SK-N-SH (cell line): Measurements from ENCODE around the gene DCUN1D2. TPM values are rescaled to one million over a fixed set of nuclear protein-coding genes. Genes with fewer than 3 reads are reported as not detected.

ENCODE experiments used
- CTCF ChIA-PET: fragments of 300-600, 350-600 bp; formaldehyde crosslinking; extraction: SDS; loops from one replicate; lab custom pipeline; 2021; lab: Yijun Ruan, JAX
- POLR2A ChIA-PET: fragments of 350-600 bp; sonication (Branson Sonifier 250); formaldehyde crosslinking; extraction: SDS; loops from one replicate; lab custom pipeline; 2020; ENCODE audit warnings: antibody characterized with exemption, inconsistent platforms; lab: Yijun Ruan, JAX
- DNase-seq: peaks from one replicate; pipeline ENCODE4 v3.0.0; 2012
- H2AFZ ChIP-seq: fragments of 200-600 bp; sonication (generic); 2 replicates; pipeline ENCODE4 v1.8.1; 2016; ENCODE audit warnings: antibody characterized with exemption, mild to moderate bottlenecking, low read depth
- H3F3A ChIP-seq: fragments of 200-600 bp; sonication (generic); replicated peaks from 2 replicates; pipeline ENCODE3; 2016; ENCODE audit warnings: antibody characterized with exemption, mild to moderate bottlenecking; ENCODE audit not compliant: insufficient read depth
- H3K27ac ChIP-seq, 2 experiments: fragments of 200-500 bp in 1 of 2; fragments of 200-600 bp in 1 of 2; sonication (Bioruptor generic) in 1 of 2; sonication (generic), shearing (Covaris generic) in 1 of 2; 2 replicates each; pipeline versions ENCODE4 v1.5.1 to v1.6.1; 2014 to 2016; ENCODE audit warnings: low read depth in 2 of 2, inconsistent platforms in 1 of 2, low read length in 1 of 2, mild to moderate bottlenecking in 1 of 2, mixed read lengths in 1 of 2
- H3K27me3 ChIP-seq: fragments of 200-600 bp; sonication (generic), shearing (Covaris generic); 2 replicates; pipeline ENCODE4 v1.6.1; 2016; ENCODE audit warnings: mixed run types; ENCODE audit not compliant: insufficient read depth
- H3K36me3 ChIP-seq, 2 experiments: fragments of 200-500 bp in 1 of 2; fragments of 200-600 bp in 1 of 2; sonication (Bioruptor generic) in 1 of 2; sonication (generic) in 1 of 2; replicated peaks in 1 of 2; 2 replicates each; pipeline versions ENCODE3 to v1.5.1; 2014 to 2016; ENCODE audit warnings: low read length in 1 of 2, mild to moderate bottlenecking in 1 of 2; ENCODE audit not compliant: insufficient read depth in 2 of 2, control insufficient read depth in 1 of 2
- H3K4me1 ChIP-seq, 2 experiments: fragments of 200-500 bp in 1 of 2; fragments of 200-600 bp in 1 of 2; sonication (Bioruptor generic) in 1 of 2; sonication (generic), shearing (Covaris generic) in 1 of 2; 2 replicates each; pipeline versions ENCODE4 v1.5.1 to v1.6.1; 2014 to 2016; ENCODE audit warnings: low read depth in 1 of 2, low read length in 1 of 2, mixed run types in 1 of 2; ENCODE audit not compliant: insufficient read depth in 2 of 2, control insufficient read depth in 1 of 2
- H3K4me2 ChIP-seq: fragments of 200-600 bp; sonication (generic), shearing (Covaris generic); 2 replicates; pipeline ENCODE4 v1.6.1; 2017; ENCODE audit warnings: mixed run types
- H3K4me3 ChIP-seq, 2 experiments: fragments of 200-500 bp in 1 of 2; fragments of 200-600 bp in 1 of 2; sonication (Bioruptor generic) in 1 of 2; sonication (generic), shearing (Covaris generic) in 1 of 2; 2 replicates each; pipeline versions ENCODE4 v1.5.1 to v1.8.1; 2014 to 2016; ENCODE audit warnings: low read depth in 2 of 2, inconsistent platforms in 1 of 2, low read length in 1 of 2, mild to moderate bottlenecking in 1 of 2, mixed read lengths in 1 of 2, moderate library complexity in 1 of 2
- H3K79me2 ChIP-seq: fragments of 200-600 bp; sonication (generic); 2 replicates; pipeline ENCODE4 v1.8.1; 2017; ENCODE audit warnings: mild to moderate bottlenecking; ENCODE audit not compliant: insufficient read depth
- H3K9ac ChIP-seq: fragments of 200-600 bp; sonication (generic); 2 replicates; pipeline ENCODE4 v1.6.1; 2017; ENCODE audit warnings: mixed run types
- H3K9me2 ChIP-seq: fragments of 200-600 bp; sonication (generic); 2 replicates; pipeline ENCODE4 v1.6.1; 2017; ENCODE audit warnings: mixed run types
- H3K9me3 ChIP-seq: fragments of 200-600 bp; sonication (generic); 2 replicates; pipeline ENCODE4 v1.6.1; 2017; ENCODE audit warnings: mixed run types, mild to moderate bottlenecking, moderate library complexity
- H4K20me1 ChIP-seq: fragments of 200-600 bp; sonication (generic); 2 replicates; pipeline ENCODE4 v1.6.1; 2017; ENCODE audit warnings: mild to moderate bottlenecking, mixed run types; ENCODE audit not compliant: insufficient read depth
- EZH2phosphoT487 ChIP-seq: fragments of 200-600 bp; sonication (generic); IDR thresholded peaks from 2 replicates; pipeline ENCODE4 v1.6.1; 2017; ENCODE audit warnings: low read depth, mixed run types, mild to moderate bottlenecking, antibody characterized with exemption, moderate library complexity, borderline replicate concordance
- FOSL2 ChIP-seq: IDR thresholded peaks from 2 replicates; pipeline ENCODE4 v1.4.0; 2012; ENCODE audit warnings: low read depth, mild to moderate bottlenecking, moderate library complexity, borderline replicate concordance
- FOXM1 ChIP-seq: IDR thresholded peaks from 2 replicates; pipeline ENCODE4 v1.4.0; 2012; ENCODE audit warnings: low read depth, mild to moderate bottlenecking
- GATA2 ChIP-seq: sonication (generic); formaldehyde crosslinking; IDR thresholded peaks from 2 replicates; pipeline ENCODE4 v1.5.0; 2020; ENCODE audit warnings: mild to moderate bottlenecking, missing genetic modification reagents
- JUND ChIP-seq: IDR thresholded peaks from 2 replicates; pipeline ENCODE4 v1.4.0; 2012
- MXI1 ChIP-seq: IDR thresholded peaks from 2 replicates; pipeline ENCODE4 v1.6.1; 2012; ENCODE audit warnings: mild to moderate bottlenecking, low read depth, low read length, improper control_type of control experiment
- NFIC ChIP-seq: IDR thresholded peaks from 2 replicates; pipeline ENCODE4 v1.4.0; 2012; ENCODE audit warnings: borderline replicate concordance
- NRF1 ChIP-seq: IDR thresholded peaks from 2 replicates; pipeline ENCODE4 v1.6.1; 2012; ENCODE audit warnings: low read depth, mild to moderate bottlenecking, low read length
- POLR2AphosphoS5 ChIP-seq: IDR thresholded peaks from 2 replicates; pipeline ENCODE4 v1.6.1; 2012; ENCODE audit warnings: low read depth, low read length
- RCOR1 ChIP-seq: fragments of 150-350 bp; IDR thresholded peaks from 2 replicates; pipeline ENCODE4 v1.6.1; 2017; ENCODE audit warnings: antibody characterized with exemption, low read length
- SIN3A ChIP-seq: IDR thresholded peaks from 2 replicates; pipeline ENCODE4 v1.6.1; 2012; ENCODE audit warnings: low read depth, mild to moderate bottlenecking, low read length, moderate library complexity, borderline replicate concordance
- TCF12 ChIP-seq: IDR thresholded peaks from 2 replicates; pipeline ENCODE4 v1.4.0; 2012
- YY1 ChIP-seq: IDR thresholded peaks from 2 replicates; pipeline ENCODE4 v1.4.0; 2012; ENCODE audit warnings: low read depth, mild to moderate bottlenecking
- WGBS: methylation state at CpG from one replicate; pipeline ENCODE4 v1.1.6; 2017; ENCODE audit warnings: low lambda C conversion rate; 5-methylcytosine and 5-hydroxymethylcytosine counted together
- polyA plus RNA-seq, 3 experiments: library from polyadenylated mRNA; depleted of rRNA; stranded (reverse); fragments of >200 nt; gene quantifications; 2 replicates each; pipeline ENCODE4 v1.2.3, GENCODE V29; 2012
- TF ChIP-seq, protein P1 (sequence below): fragments of 200-600 bp; sonication (generic); IDR thresholded peaks from 2 replicates; pipeline ENCODE4 v1.6.1; 2017; ENCODE audit warnings: antibody characterized with exemption, mild to moderate bottlenecking, moderate library complexity
- TF ChIP-seq, protein P2 (sequence below): IDR thresholded peaks from 2 replicates; pipeline ENCODE4 v1.4.0; 2012; ENCODE audit warnings: low read depth, borderline replicate concordance
- TF ChIP-seq, protein P3 (sequence below): IDR thresholded peaks from 2 replicates; pipeline ENCODE4 v1.4.0; 2012; ENCODE audit warnings: low read depth, borderline replicate concordance
- TF ChIP-seq, protein P4 (sequence below): fragments of 150-350 bp; IDR thresholded peaks from 2 replicates; pipeline ENCODE4 v1.6.1; 2017; ENCODE audit warnings: antibody characterized with exemption, low read length, low read depth, borderline replicate concordance

Gene DCUN1D2
- polyA plus RNA-seq, 1 of the 3 experiments (the other 2 are of a cell fraction), result 11.0 TPM

DNA sequence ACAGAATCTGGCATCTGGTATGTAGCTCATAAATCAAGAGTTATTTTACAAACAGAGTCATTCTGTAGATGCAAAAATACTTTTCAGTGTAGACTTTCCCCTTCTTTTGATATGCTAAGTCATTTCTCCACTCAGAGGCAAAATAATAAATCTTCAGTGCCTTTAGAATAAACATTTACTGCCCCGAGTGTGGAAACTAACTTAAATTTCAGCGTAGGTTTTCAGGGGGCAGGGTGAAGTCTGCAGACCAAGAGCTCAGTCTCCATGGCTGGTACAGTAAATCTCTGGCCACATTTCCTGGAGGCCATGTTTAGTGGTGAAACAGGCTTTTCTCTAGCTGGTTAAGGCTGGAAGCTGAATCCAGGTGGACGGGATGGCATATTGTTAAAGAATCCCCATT, 24.1 kb downstream of the DCUN1D2 start:
- H3K9ac ChIP-seq, result no peak overlapping the region
- TF ChIP-seq FOXM1, result no peak
- TF ChIP-seq FOSL2, result no peak
- TF ChIP-seq, protein P1, sequence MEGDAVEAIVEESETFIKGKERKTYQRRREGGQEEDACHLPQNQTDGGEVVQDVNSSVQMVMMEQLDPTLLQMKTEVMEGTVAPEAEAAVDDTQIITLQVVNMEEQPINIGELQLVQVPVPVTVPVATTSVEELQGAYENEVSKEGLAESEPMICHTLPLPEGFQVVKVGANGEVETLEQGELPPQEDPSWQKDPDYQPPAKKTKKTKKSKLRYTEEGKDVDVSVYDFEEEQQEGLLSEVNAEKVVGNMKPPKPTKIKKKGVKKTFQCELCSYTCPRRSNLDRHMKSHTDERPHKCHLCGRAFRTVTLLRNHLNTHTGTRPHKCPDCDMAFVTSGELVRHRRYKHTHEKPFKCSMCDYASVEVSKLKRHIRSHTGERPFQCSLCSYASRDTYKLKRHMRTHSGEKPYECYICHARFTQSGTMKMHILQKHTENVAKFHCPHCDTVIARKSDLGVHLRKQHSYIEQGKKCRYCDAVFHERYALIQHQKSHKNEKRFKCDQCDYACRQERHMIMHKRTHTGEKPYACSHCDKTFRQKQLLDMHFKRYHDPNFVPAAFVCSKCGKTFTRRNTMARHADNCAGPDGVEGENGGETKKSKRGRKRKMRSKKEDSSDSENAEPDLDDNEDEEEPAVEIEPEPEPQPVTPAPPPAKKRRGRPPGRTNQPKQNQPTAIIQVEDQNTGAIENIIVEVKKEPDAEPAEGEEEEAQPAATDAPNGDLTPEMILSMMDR, result no peak
- TF ChIP-seq RCOR1, result no peak
- no peak for TF ChIP-seq MXI1
- TF ChIP-seq JUND, result no peak
- no peak for TF ChIP-seq EZH2phosphoT487
- TF ChIP-seq GATA2 (CRISPR knock-in tag), result no peak
- TF ChIP-seq SIN3A, result no peak
- no peak for TF ChIP-seq YY1
- TF ChIP-seq, protein P2, sequence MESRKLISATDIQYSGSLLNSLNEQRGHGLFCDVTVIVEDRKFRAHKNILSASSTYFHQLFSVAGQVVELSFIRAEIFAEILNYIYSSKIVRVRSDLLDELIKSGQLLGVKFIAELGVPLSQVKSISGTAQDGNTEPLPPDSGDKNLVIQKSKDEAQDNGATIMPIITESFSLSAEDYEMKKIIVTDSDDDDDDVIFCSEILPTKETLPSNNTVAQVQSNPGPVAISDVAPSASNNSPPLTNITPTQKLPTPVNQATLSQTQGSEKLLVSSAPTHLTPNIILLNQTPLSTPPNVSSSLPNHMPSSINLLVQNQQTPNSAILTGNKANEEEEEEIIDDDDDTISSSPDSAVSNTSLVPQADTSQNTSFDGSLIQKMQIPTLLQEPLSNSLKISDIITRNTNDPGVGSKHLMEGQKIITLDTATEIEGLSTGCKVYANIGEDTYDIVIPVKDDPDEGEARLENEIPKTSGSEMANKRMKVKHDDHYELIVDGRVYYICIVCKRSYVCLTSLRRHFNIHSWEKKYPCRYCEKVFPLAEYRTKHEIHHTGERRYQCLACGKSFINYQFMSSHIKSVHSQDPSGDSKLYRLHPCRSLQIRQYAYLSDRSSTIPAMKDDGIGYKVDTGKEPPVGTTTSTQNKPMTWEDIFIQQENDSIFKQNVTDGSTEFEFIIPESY, result no peak
- TF ChIP-seq NFIC, result no peak
- TF ChIP-seq NRF1, result no peak
- TF ChIP-seq POLR2AphosphoS5, result no peak
- TF ChIP-seq, protein P3, sequence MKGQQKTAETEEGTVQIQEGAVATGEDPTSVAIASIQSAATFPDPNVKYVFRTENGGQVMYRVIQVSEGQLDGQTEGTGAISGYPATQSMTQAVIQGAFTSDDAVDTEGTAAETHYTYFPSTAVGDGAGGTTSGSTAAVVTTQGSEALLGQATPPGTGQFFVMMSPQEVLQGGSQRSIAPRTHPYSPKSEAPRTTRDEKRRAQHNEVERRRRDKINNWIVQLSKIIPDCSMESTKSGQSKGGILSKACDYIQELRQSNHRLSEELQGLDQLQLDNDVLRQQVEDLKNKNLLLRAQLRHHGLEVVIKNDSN, result no peak
- TF ChIP-seq, protein P4, sequence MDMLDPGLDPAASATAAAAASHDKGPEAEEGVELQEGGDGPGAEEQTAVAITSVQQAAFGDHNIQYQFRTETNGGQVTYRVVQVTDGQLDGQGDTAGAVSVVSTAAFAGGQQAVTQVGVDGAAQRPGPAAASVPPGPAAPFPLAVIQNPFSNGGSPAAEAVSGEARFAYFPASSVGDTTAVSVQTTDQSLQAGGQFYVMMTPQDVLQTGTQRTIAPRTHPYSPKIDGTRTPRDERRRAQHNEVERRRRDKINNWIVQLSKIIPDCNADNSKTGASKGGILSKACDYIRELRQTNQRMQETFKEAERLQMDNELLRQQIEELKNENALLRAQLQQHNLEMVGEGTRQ, result no peak
- TF ChIP-seq TCF12, result no peak
- POLR2A ChIA-PET, result no interaction called here

More for the DNA sequence above, 24.1 kb downstream of the DCUN1D2 start:
- H3K27ac ChIP-seq, result no peak overlapping the region
- peaks cover 2% of the 10 kb centered on the region for H3F3A ChIP-seq
- H3K4me1 ChIP-seq, result no peaks in the 10 kb centered on the region
- 0 out of 2 replicates have a peak, but pooled peaks cover 3% of the 10 kb centered on the region for H4K20me1 ChIP-seq
- no peak overlapping the region for H3K4me3 ChIP-seq
- WGBS, result 100% methylated on average over 3 of the region's 3 CpGs
- no peak for DNase-seq
- no peaks in the 10 kb centered on the region for H3K27me3 ChIP-seq
- H3K9me2 ChIP-seq, result no peaks in the 10 kb centered on the region
- no peak overlapping the region for H3K4me2 ChIP-seq
- CTCF ChIA-PET, result interaction anchor here (3.0 to 4.1 kb wide), 4 partner anchors 9 to 96 kb away, joined by 9 to 28 read pairs (median 20); no protein-coding TSS in a partner anchor
- no peak overlapping the region for H2AFZ ChIP-seq
- no peaks in the 10 kb centered on the region for H3K9me3 ChIP-seq
- peaks cover 19 to 21% of the 10 kb centered on the region in 2 experiments for H3K36me3 ChIP-seq
- peaks cover 11% of the 10 kb centered on the region; the same call in 1 of the 2 replicates for H3K79me2 ChIP-seq
